Activated naive CD4-positive, alpha-beta T cell (primary cell): ENCODE measurements around the gene ATXN1.

Experiments
- DNase-seq, 4 experiments: peaks; one replicate each; lab custom pipeline; 2025; lab: John Stamatoyannopoulos, UW

Gene ATXN1

DNA sequence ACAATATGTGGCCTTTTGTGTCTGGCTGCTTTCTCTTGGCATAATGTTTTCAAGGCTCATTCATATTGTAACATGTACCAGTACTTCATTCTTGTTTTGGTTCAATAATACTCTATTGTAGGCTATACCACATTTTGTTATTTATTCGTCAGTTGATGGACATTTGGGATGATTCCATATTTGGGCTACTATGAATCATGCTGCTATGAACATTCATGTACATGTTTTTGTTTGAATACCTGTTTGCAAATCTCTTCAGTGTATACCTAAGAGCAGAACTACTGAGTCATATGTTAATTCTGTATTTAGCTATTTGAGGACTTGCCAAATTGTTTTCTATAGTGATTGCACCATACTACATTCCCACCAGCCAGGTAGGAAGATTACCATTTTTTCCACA is 263.0 kb downstream of the ATXN1 start:
- no peak for DNase-seq

DNA sequence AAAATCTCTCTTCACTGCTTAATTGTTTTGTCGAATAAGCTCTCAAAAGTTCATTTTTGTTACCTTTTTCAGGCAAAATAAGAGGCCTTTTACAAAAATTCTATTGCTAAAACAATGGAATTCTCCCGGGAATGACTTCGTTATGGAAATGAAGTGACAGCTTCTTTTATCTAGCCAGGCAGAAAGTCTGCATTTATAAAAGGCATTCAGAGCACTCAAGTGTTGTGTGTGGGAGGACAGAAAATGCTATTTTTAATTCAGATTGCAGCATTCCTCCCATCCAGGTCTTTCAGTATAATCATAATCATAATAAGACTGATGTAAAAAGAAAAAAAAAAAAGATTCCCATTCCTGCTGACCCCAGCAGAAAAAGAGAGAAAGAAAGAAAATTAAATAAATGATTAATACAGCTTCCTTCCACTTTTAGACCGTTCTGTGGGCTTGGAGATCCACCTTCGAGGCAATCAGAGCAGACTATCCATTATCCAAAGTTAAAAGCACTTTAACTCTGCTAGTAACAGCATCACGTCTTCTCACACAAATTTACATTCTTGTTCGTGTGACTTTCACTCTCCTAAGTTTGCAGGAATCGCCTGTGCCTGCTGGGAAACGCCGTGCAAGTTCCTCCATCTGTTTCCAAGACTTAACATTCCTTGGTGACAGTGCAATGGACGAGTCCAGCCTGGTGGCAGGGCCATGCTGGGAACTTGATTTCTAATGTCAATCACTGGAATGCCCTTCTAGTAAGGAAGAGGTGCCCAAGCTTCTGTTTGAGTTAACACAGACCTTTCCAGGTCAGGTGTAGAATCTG is 264.1 kb downstream of the ATXN1 start:
- DNase-seq, result no peak

DNA sequence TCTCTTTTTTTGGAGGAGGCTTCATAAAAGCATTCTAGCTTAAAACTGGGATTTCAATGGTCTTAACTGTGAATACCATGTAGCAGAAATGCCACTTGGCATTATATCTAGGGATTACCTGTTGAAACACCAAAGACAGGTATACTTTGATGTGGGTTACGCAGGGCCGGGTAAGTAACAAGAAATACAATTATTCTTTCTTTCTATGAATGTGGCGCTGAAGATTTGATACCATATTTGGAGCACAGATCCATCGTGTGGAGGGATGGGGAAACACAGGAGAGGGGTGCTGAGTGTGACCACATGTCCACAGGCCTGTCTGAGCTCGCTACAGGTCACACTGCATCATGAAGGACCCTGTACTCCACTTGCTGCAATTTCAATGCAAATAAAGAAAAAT is 265.1 kb downstream of the ATXN1 start:
- DNase-seq, result no peak

DNA sequence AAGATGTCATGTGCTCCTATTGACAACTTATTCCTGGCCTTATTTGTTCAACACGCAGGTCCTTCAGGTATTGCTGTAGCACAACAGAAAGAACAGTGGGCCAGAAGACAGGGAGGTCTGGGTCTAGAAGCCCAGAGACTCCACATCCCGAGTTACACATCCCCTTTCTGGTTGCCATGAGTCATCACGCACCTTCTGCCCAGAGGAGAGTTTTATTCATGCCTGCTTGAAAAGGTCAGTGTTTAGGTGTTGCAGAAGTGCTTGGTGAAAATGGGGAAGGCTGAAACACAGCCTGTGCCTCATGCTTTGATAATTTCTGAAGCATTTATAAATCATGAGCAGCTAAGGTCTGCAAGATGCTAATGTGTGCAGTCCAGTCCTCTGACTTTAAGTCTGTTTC is 266.5 kb downstream of the ATXN1 start:
- DNase-seq, result no peak

DNA sequence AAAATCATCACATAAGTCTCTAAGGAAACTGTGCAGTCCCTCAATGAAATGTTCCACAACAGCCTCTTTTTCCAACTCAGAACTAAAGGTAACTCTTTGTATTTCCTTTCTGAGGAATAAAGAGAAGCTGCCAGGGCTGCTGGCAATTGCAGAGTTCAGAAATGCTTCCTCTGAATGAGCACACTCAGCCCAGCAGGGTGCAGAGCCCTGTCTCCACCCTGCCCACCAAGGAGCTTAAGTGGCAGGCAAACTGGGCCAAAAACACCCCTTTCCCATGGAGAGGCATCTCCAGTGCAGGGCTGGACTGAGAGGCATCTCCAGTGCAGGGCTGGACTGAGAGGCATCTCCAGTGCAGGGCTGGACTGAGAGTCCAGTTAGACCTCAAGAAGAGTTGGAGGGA is 267.5 kb downstream of the ATXN1 start:
- no peak for DNase-seq

DNA sequence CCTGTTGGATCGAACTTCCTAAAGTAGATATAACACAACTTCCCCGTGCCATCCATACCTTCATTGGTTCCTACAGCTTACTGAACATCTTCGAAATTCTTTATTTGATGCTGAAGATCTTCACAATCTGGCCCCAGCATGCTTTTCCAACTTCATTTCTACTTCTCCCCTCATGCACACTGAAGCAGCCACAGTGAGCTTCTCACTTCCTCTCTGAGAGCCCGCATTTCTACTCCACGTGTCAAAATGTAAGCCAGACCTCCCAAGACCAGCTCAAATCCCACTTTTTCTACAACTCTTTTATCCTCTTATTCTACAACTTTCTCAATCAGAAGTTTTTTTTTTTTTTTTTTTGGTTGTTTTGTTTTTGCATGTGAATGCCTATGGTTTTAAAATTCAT is 268.1 kb downstream of the ATXN1 start:
- no peak for DNase-seq

DNA sequence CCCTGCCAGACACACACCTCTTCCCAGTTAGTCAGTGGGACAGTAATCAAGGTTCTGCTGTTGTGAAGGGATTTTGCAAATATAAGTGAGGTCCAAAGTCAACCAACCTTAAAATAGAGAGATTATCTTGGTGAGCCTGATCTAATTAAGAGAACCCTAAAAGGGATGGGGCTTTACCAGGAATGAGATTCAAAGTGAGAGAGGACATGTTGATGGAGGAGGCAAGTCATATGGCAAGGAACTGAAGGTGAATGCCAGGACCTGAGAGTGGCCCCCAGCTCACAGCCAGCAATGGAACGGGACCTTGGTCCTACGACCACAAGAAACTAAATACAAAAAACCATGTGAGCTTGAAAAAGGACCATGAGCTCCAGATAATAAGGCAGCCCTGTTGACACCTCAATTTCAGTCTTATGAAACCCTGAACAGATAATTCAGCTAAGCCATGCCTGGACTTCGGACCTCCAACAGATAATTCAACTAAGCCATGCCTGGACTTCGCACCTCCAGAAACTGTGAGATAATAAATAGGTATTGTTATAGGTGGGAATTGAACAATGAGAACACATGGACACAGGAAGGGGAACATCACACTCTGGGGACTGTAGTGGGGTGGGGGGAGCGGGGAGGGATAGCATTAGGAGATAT is 269.5 kb downstream of the ATXN1 start:
- DNase-seq, result no peak

DNA sequence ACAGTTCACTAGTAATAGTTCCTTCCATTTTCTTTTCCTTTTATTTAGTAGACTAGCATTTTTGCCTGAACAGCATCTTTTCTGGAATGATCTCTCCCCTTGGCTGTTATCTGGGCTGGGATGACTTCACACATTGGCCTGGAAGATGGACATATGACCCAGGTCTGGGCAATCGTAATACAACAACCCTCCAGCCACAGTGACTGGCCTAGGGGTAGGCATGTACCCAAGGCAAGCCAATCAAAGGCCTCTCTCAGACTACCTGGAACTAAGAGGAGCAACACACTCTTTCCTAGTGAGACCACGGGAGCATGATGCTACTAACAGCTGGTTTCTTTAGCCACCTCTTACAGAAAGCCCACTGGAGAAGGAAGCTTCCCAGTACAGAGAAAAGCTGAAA is 270.6 kb downstream of the ATXN1 start:
- DNase-seq, result no peak

DNA sequence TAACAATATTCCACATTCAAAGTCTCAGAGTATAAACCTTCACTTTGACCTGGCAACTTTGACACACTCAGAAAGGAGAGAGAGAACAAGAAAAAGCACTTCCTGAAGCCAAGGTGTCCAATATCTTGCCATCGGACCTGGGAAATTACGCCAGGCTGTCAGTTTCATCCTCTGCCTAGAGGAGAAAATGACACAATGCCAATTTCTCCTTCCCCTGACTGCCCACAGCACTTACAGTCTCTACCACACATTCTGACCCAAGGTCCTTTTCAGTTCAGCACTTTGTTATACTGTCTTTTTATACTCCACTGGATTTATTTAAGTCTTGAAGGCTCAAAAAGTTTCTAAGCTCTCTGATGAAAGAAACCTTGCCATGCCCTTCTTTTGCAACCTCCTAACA is 272.4 kb downstream of the ATXN1 start:
- no peak for DNase-seq

DNA sequence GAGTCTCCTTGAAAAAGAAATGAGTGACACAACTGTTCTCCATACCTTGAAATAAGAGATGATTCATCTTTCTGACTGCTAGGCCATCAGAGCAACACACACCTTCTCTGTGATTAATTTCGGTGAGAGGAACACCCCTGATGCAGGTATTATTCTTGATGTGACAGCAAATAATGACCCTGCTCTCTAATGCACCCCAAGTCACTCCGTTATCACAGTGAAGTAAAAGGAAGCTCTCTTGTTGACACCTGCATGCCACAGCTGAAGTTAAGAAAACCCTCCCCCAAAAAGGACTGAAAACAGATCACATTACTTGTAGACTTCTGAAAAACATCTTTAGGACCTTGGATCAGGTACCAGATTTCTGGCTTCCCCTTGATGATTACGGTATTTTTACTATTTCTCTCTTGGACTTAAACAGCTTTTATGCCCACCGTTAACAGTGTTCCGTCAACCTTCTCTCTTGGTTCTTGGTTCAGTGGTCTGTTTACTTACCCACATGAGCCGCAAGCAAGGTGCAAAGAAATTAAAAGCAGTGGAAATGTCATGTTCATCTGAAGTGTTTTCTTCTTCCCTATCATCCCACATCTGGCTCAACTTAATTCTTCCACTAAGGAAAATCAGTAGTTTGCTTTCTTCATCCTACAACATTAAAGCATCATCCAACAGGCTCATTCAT is 273.1 kb downstream of the ATXN1 start:
- DNase-seq, result no peak

DNA sequence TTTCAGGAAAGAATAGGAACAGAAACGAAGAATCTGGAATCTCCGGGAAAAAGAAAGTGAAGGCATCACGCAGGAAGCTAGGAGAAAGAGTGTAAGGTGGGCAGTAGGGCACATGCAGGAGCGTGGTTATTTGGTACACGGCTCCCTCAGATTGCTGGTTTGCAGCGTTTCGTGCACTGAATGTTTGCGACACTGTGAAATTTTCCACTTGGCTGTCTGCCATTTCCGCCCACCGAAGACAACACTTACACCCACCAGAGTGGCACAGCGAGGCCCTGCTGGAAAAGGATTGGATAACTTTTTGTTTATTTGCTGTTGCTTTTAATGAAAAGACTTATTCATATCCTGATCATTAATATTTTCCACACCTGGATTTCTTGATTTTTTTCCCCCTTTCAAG is 274.6 kb downstream of the ATXN1 start:
- no peak for DNase-seq

DNA sequence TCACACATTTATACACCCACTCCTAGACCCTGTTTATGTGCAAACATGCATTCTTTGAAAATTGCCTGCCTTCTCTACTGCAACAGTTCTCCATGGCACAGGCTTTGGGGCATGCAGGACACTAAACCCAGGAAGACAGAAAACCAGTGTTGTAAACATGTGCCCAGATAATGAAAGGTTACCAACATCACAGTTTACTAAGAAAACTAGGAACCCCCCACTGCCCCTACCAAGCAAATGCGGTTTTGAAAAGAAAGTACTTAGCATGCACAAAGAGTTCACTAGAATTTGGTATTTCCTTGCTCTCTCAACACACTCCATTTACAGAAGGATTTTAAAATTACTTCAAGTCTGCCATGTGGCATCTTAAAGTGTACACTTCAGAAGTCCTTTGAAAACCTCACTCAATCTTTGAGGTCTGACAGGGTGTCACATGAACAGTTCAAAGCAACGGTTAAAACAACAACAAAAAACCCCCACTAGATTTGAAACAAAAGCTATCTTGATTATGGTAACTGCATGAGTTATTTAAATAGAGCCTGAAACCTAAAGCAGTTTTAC is 277.9 kb downstream of the ATXN1 start:
- DNase-seq, result no peak

DNA sequence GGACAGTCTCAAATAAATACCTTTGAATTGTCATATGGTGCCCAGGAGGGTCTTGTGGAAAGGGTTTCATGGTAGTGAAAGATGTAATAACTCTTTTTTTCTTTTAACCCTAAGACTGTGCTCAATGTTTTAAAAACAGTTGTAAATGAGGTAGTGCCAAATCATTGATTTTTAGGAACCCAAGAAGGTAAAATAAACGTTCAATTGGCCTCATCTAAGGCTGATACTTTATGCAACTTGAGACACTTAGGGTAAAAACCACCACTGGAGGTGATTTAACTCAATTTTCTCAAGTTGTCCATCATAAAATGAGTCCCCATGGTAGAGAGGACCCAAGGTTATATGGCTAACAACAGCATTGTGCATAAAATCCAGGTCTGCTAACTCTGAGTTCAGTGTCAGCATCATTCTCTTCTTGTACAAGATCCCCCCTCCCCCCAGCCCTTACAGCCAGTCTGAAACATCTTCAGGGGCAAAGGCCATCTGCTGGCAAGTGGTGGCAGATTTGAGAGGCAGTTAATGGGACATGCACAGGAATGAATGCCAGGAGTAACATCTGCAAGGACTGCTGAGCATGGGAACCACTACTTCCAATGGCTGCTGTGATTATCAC is 278.5 kb downstream of the ATXN1 start:
- DNase-seq, result no peak

DNA sequence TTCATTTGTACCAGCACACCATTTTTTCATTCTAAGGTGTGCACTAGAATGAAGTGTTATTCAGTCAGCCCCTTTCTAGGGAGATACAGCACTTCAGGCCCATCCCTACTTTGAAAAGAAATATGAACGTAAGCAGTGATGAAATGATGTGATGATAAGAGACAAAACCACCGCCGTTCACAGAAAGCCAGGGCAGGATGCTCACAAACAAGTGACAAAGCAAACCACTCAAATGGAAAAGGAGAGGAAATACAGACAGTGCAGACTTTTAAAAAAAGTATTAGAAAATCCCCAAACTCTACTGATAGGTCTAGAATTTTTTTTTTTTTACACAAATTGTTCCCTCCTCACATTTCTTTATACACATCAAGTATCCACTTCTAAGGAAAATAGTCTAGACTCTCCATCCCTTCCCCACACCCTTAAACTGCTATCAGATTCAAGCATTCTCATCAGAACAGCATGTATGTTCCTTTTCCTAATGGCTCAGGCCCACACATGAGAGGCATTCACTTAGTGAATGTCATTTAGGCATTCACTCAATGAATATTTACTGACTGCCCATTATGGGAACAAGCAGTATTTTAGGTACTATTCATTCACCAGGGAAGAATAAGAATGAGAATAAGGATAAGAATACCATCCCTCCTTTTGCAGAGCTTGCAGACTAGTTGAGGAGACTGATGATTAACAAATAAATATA is 279.4 kb downstream of the ATXN1 start:
- peak in 1 of 4 experiments; percentile 2 for DNase-seq

DNA sequence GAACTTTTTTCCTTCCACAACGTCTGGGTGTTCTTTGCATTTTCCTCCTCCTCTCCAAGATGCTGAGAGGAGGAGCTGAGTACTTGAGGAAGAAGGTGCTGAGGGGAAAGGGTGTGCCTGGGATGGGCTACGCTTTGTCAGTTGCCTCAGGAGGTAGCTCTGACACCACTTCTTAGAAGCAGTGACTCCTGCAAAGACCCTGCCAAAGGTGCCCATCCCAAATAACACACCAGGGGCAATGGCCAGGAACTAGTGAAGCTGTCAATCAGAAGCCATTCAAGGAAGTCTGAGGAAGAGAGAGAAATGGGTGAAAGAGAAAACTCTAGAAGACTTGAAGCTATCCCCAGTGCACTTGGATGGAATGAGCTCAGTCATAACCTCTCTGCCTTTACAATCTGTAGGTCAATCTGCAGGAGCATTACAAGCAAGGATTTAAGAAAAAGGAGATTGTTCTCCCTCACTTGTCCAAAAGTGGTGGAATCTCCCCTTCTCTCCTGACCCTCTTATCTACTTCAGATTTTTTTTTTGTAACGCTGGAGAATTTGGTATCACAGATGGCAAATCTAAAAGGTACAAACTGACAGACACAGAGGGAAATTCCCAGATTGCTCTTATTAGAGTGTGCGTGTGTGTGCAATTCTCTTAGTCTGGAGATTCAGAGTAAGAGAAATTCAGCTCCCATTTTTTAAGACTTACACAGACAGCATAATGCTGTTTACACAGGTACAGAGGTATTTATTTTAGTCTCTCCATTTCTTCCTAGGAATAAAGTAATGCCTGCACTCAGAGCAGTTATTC is 280.3 kb downstream of the ATXN1 start:
- DNase-seq, result no peak

DNA sequence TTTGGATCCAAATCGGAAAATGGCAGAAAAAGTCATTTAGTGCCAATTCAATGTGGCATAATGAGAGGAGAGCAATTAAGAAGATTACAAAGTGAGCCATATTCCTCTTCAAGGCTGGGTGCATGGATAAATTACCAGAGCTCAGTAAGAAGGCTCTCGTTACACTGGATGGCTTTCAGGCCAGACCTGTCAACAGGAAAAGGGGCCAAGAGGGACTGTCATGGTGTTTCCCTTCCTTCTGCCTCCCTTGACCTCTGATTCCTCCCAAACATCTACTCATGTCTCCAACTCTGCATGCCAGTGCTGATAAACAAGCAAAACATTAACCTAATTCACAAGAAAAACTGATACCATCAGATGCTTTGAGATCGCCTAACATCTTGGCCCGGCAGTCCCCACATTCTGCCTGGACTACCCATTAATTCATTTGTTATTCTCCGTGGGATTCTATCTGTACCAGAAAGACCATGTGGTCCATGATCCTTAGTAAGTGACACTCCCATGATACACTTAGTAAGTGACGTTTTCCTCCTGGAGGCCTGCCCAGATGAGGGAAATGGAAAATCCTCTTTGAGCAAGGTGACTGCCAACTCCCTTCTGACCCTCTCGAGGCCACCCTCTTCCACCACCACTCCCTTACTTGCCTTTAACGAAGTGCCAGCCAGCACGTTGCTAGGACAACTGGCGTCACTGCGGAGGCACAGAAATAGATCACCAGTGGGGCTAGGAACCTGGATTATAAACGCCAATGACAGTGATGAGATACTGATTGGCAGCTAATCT is 283.7 kb downstream of the ATXN1 start:
- DNase-seq, result no peak

DNA sequence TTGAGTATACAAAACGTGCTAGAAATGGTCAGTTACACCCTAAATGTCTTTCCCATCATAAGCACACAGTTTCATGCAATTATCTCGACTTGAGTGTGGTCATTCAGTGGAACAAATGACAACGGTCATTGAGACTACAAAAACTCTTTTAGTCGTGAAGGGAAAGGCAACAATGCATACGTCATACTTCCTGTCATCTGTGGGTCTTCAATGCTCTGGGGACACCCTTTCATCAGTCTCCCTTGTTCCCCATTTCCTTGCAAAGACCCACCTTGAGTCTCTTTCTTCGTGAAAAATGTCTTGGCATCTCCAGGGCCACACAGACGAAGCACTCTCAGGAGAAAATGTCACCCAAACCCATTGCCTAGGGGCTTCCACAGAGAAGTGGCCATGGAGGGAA is 284.4 kb downstream of the ATXN1 start:
- no peak for DNase-seq

DNA sequence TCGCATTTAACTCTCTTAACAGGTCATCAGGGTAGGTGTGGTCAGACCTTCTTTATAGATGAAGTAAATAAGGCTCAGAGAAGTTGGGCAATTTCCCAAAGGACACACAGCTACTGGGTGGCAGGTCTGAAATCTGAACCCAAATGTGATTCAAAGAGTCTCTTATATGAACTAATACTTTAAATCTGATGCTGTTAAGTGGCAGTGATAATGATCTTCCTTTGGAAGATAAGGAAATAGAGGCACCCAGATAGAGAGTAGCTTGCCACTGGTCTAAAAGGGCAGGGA is 285.8 kb downstream of the ATXN1 start:
- DNase-seq, result no peak

DNA sequence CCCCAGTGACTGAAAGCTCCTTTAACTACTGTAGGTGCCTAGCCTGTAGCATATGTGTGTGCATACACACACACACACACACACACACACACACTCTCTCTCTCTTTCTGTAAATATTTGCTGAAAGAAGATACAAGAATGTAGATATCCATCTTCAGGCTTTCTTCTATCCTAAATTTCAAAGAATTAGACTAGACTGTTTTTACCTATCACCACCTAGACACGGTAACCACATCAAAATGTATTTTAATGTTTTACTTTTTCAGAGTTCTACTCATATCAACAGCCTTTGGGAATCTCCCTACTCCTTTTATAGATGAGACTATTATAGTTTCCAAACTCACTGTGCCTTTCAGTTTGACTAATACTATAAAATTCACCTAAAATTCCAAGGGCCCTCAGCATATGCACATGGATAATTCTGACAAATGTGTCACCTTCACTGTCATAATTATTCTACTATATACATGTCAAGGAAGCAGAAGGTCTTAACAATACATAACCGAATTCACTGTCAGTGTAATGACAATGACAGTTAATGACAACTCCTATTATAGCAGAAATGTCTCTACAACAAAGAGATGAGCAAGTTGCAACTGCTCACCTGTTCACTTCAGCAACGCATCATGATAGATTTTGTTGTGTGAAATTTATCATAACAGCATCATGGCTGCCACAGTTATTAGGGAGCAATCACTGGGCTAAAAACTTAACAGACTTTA is 286.3 kb downstream of the ATXN1 start:
- DNase-seq, result no peak
